ENCODE measurements around the gene ZNF28.

- TF ChIP-seq CTCF (IDR thresholded peaks at IDR 0.05) (peak in 6 of 7 experiments; percentile 18 to 55 (median 38)), POLR2A (IDR thresholded peaks at IDR 0.05) (peak; percentile 25 to 77 (median 68))
Measured at GRCh38 chr19:52786464-52787354, 34.7 kb downstream of the ZNF28 start, which contains the start of gene ZNF600.
